Astrocyte of the spinal cord (primary cell): Measurements from ENCODE around the gene GRIN2A.

Experiments used
- DNase-seq: peaks from one replicate; pipeline ENCODE4 v3.0.0; 2011; ENCODE audit warnings: low read depth, low spot score
- H3K4me3 ChIP-seq: 2 replicates; pipeline ENCODE4 v1.5.1; 2011; ENCODE audit warnings: low read depth, mild to moderate bottlenecking, low read length, moderate library complexity
- CTCF ChIP-seq: IDR thresholded peaks from 2 replicates; pipeline ENCODE4 v1.5.1; 2012; ENCODE audit warnings: low read depth, mild to moderate bottlenecking, low read length, inconsistent platforms
- in situ Hi-C: cut with HindIII; loops from 2 replicates; pipeline ENCODE4 v1.10.0; 2017; ENCODE audit warnings: low sequenced_read_pairs

Gene GRIN2A

GRCh38 chr16:10015397-10015796 is 166.8 kb downstream of the GRIN2A start:
- in situ Hi-C loops, result no loop called here
- TF ChIP-seq CTCF, result no peak

DNA sequence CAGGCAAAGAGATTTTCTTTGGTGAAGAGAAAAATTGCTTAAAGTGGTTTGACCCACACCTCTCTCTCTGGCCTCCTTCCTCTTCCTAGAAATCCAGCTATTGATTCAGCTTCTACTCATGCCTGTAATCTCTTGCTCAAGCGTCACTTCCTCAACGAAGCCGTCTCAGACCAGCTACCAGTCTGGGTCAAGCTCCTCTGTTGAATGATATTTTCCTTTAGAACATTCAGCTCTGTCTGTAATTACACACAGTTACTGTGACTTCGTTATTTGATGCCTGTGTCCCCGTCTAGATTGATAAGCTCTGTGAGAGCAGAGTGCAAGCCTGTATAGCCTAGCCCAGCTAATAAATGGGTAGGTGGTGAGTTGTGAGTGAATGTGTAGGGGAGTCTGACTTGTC is 168.5 kb downstream of the GRIN2A start:
- H3K4me3 ChIP-seq, result no peak overlapping the region
- TF ChIP-seq CTCF, result no peak
- in situ Hi-C loops, result no loop called here

More at GRCh38 chr16:10015397-10015796, 166.8 kb downstream of the GRIN2A start:
- H3K4me3 ChIP-seq, result no peak overlapping the region
- no peak for DNase-seq

DNA sequence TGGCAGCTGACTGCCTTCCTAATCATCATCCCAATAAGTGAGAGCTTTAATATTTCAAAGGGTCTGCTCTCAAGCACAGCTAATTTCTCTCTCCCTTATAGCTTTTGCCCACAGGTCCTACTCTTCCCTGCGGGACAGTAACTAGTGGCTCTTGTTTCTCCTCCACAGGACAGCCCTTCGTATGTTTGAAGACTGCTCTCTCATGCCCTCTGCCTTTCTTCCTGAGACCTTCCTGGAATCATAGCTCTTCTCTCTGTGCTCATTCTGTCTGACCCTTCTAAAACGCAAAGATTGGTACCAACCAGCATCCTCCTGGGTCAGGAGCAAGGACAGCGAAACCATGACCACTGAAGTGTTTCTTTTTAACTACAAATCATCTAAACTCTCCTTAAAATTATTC is 168.9 kb downstream of the GRIN2A start:
- TF ChIP-seq CTCF, result no peak
- no peak overlapping the region for H3K4me3 ChIP-seq
- DNase-seq, result no peak
- in situ Hi-C loops, result no loop called here

More for the DNA sequence above, 168.5 kb downstream of the GRIN2A start:
- DNase-seq, result no peak

DNA sequence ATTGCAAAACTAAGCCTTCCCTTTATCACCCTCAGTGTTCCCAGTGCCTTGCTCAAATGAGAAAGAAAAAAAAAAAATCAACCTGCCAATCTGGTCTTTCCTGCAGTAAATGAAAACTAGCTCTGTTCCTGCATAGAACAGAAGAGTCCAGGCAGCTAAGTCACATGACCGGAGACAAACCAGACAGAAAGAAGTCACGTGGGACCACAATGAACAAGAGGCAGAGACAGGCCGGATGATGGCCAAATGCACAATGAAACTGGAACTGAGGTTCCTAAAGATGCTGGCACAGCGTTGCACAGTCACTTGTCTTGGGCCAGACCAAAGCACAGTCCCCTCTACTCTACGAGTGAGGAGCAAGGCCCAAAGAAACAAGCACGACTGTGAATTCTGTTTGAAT is 172.5 kb downstream of the GRIN2A start:
- DNase-seq, result no peak
- in situ Hi-C loops, result no loop called here
- H3K4me3 ChIP-seq, result no peak overlapping the region
- TF ChIP-seq CTCF, result no peak

- no peak overlapping the region for H3K4me3 ChIP-seq
- in situ Hi-C loops, result no loop called here
- no peak for TF ChIP-seq CTCF
- DNase-seq, result no peak
Observed at GRCh38 chr16:10003486-10003885, 178.7 kb downstream of the GRIN2A start.

- TF ChIP-seq CTCF, result no peak
- in situ Hi-C loops, result no loop called here
- H3K4me3 ChIP-seq, result no peak overlapping the region
- no peak for DNase-seq
Observed at GRCh38 chr16:10001258-10001775, 180.9 kb downstream of the GRIN2A start.

DNA sequence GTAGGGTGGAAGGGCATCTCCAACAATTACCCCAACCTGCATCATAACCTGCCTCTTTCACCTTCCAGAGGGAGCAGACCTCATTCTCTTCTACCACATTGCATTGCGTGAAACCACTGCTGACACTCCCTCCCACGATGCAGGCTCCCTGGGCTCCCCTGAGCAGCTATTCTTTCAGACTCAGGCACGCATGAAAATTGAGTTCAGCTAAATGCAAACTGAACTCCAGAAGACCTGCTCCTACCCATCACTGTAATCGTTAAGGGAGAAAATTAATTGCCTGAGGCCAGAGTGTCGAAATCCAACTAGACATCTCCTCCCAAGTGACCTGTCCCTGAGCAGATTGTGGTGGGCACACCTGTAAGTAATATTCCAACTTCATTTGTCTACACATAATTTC is 186.0 kb downstream of the GRIN2A start:
- DNase-seq, result no peak
- TF ChIP-seq CTCF, result no peak
- no peak overlapping the region for H3K4me3 ChIP-seq
- in situ Hi-C loops, result no loop called here
